Sigmoid colon (tissue), 4 donors: Measurements from ENCODE around the gene GRIN2A.

Experiments used
- CTCF ChIP-seq, 4 experiments: fragments of 450-650 bp in 3 of 4; fragments of 200-600 bp in 1 of 4; IDR thresholded peaks; one replicate each; pipeline ENCODE4 v1.5.1; 2016 to 2019; ENCODE audit warnings: antibody characterized with exemption in 4 of 4, mild to moderate bottlenecking in 3 of 4, moderate library complexity in 2 of 4
- EP300 ChIP-seq, 4 donors: sonication (generic); formaldehyde crosslinking; IDR thresholded peaks; one replicate each; pipeline ENCODE4 v1.6.1; 2017; ENCODE audit warnings: antibody characterized with exemption in 4 of 4
- POLR2A ChIP-seq, 2 donors: fragments of 450-650 bp; IDR thresholded peaks; one replicate each; pipeline ENCODE4 v1.6.1; 2016; ENCODE audit warnings: antibody characterized with exemption in 2 of 2, mild to moderate bottlenecking in 2 of 2, moderate library complexity in 2 of 2
- POLR2AphosphoS5 ChIP-seq, 4 donors: sonication (generic); formaldehyde crosslinking; IDR thresholded peaks; one replicate each; pipeline ENCODE4 v1.6.1; 2017; ENCODE audit warnings: antibody characterized with exemption in 4 of 4

GRCh38 chr16:10003486-10003885, 178.7 kb downstream of the GRIN2A start:
- TF ChIP-seq POLR2A (IDR thresholded peaks at IDR 0.05) (no peak), CTCF (IDR thresholded peaks at IDR 0.05) (no peak), EP300 (IDR thresholded peaks at IDR 0.05) (no peak), POLR2AphosphoS5 (IDR thresholded peaks at IDR 0.05) (no peak)
